Psoas muscle (tissue), 8 donors: ENCODE results near the gene SMIM41. TPM values are rescaled to one million over a fixed set of nuclear protein-coding genes. Genes with fewer than 3 reads are reported as not detected.

Source experiments
- ATAC-seq, 4 donors: fragments of 200-7000 bp; cut with Tn5 transposase; one replicate each; pipeline ENCODE4 v1.9.1; 2020; ENCODE audit warnings: moderate library complexity in 3 of 4, mild to moderate bottlenecking in 2 of 4
- DNase-seq, 2 donors: peaks; one replicate each; pipeline ENCODE4 v3.0.0-alpha.2; 2020
- H3K27ac ChIP-seq: fragments of 200-600 bp; one replicate; pipeline ENCODE4 v1.8.0; 2022
- H3K27me3 ChIP-seq, 3 donors: fragments of 200-600 bp in 1 of 3; one replicate each; pipeline versions ENCODE4 v1.6.1 to v1.8.0; 2013 to 2022; ENCODE audit warnings: low read length in 2 of 3, mild to moderate bottlenecking in 2 of 3, moderate library complexity in 1 of 3; ENCODE audit not compliant: insufficient read depth in 3 of 3
- H3K36me3 ChIP-seq, 2 donors: fragments of 200-600 bp in 1 of 2; one replicate each; pipeline versions ENCODE4 v1.6.1 to v1.8.0; 2013 to 2022; ENCODE audit warnings: low read depth in 1 of 2, mild to moderate bottlenecking in 1 of 2, moderate library complexity in 1 of 2; ENCODE audit not compliant: insufficient read depth in 1 of 2
- H3K4me1 ChIP-seq: fragments of 200-600 bp; one replicate; pipeline ENCODE4 v1.8.0; 2022
- H3K4me3 ChIP-seq: fragments of 200-600 bp; one replicate; pipeline ENCODE4 v1.8.0; 2022; ENCODE audit warnings: mild to moderate bottlenecking
- H3K9me3 ChIP-seq: fragments of 200-600 bp; one replicate; pipeline ENCODE4 v1.8.0; 2022
- WGBS, 3 donors: extraction: QIAGEN DNeasy Blood & Tissue Kit; methylation state at CpG; one replicate each; pipeline versions ENCODE4 v1.1.6 to v1.1.7; 2013; 5-methylcytosine and 5-hydroxymethylcytosine counted together
- intact Hi-C, 2 donors: fragments of 100-400 bp; cut with DNase I; formaldehyde crosslinking; loops; one replicate each; pipeline versions ENCODE4 v1.11.0 to v1.14.2; 2022
- polyA plus RNA-seq, 3 donors: library from polyadenylated mRNA; stranded (reverse); fragments of 200-250 nt; gene quantifications; one replicate each; pipeline ENCODE4 v1.2.3, GENCODE V29; 2013
- total RNA-seq, 4 donors: library from RNA; stranded (reverse); fragmentation: NEBNext Ultra II Directional in 2 of 4; extraction: Animal tissue kit (Norgen Biotek cat#: 25700) in 2 of 4; gene quantifications; one replicate each; pipeline versions ENCODE4 v1.2.1 to v1.2.4, GENCODE V29; 2021 to 2023
- TF ChIP-seq, protein P1 (sequence below): fragments of 200-600 bp; IDR thresholded peaks from one replicate; pipeline ENCODE4 v1.8.0; 2022; ENCODE audit warnings: antibody characterized with exemption
- donor health status: healthy with polysubstance abuse.
- donor health status: DM: no; HTN: no; CAD: no; lungs with moderate emphysema.
- donor health status: Bipolar disorder and iron deficiency.
- donor health status: healthy.
- donor health status: DM: yes; HTN: yes; CAD: no.
- donor health status: DM: no; HTN: no; CAD: no.
- donor health status: DM: no; HTN: no; CAD: no.
- donor health status: DM: yes; HTN: yes; CAD: no.

Gene SMIM41
- total and polyA plus RNA-seq, 7 donors = 0.16 to 0.32 (median 0.20) TPM; not detected in 4

DNA sequence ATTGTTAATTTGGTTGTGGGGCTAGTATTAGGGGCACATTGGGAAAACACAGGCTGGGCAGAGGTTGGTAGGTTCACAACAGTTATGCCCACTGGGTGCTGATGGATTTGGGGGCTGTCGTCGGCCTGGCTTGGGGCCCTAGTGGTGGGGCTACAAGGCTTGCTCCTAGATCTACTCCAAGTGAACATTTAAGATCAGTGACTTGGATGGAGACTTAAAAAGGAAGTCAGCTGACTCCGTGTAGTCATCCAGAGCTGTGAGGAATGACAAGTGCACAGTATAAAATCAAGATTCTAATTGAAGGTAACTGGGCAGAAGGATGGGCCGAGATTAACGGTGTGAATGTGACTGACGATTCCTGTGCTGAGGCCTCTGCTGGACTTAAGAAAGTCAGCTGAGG is 41.1 kb upstream of the SMIM41 start:
- peak overlapping the region; percentile 93 for H3K27ac ChIP-seq
- peaks cover 58% of the 10 kb centered on the region for H3K4me1 ChIP-seq
- H3K36me3 ChIP-seq = no peaks in the 10 kb centered on the region
- peak overlapping the region; percentile 76 for H3K4me3 ChIP-seq
- DNase-seq (no peak), ATAC-seq (no peak)
- TF ChIP-seq, protein P1, sequence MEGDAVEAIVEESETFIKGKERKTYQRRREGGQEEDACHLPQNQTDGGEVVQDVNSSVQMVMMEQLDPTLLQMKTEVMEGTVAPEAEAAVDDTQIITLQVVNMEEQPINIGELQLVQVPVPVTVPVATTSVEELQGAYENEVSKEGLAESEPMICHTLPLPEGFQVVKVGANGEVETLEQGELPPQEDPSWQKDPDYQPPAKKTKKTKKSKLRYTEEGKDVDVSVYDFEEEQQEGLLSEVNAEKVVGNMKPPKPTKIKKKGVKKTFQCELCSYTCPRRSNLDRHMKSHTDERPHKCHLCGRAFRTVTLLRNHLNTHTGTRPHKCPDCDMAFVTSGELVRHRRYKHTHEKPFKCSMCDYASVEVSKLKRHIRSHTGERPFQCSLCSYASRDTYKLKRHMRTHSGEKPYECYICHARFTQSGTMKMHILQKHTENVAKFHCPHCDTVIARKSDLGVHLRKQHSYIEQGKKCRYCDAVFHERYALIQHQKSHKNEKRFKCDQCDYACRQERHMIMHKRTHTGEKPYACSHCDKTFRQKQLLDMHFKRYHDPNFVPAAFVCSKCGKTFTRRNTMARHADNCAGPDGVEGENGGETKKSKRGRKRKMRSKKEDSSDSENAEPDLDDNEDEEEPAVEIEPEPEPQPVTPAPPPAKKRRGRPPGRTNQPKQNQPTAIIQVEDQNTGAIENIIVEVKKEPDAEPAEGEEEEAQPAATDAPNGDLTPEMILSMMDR = no peak
- intact Hi-C loops = no loop called here
- no peaks in the 10 kb centered on the region for H3K27me3 ChIP-seq
- H3K9me3 ChIP-seq = no peaks in the 10 kb centered on the region
- WGBS, 3 donors = 43 to 68% (median 49%) methylated on average over 6 of the region's 6 CpGs

GRCh38 chr12:52041035-52041434 is 38.5 kb upstream of the SMIM41 start:
- WGBS, 3 donors = 84 to 91% (median 85%) methylated on average over 3 of the region's 3 CpGs
- Histone ChIP-seq H3K9me3 (no peaks in the 10 kb centered on the region), H3K4me1 (peaks cover 54% of the 10 kb centered on the region), H3K36me3 (no peaks in the 10 kb centered on the region), H3K27ac (peak overlapping the region; percentile 93), H3K4me3 (no peak overlapping the region), H3K27me3 (no peaks in the 10 kb centered on the region)
- ATAC-seq = no peak
- intact Hi-C loops = no loop called here
- DNase-seq = no peak
- TF ChIP-seq, protein P1 = no peak

GRCh38 chr12:52041695-52042123 is 37.8 kb upstream of the SMIM41 start:
- Histone ChIP-seq H3K4me1 (peaks cover 54% of the 10 kb centered on the region), H3K27me3 (no peaks in the 10 kb centered on the region), H3K27ac (peak overlapping the region; percentile 93), H3K36me3 (no peaks in the 10 kb centered on the region), H3K4me3 (no peak overlapping the region), H3K9me3 (no peaks in the 10 kb centered on the region)
- peak in 1 of 4 donors; percentile 3 for ATAC-seq
- 45 to 61% (median 45%) methylated on average over 6 of the region's 6 CpGs for WGBS, 3 donors
- TF ChIP-seq, protein P1 = no peak
- intact Hi-C loops = no loop called here
- no peak for DNase-seq

GRCh38 chr12:52042706-52043385 is 36.7 kb upstream of the SMIM41 start:
- peak; percentile 58 to 76 (median 60) for ATAC-seq
- TF ChIP-seq, protein P1 = no peak
- Histone ChIP-seq H3K4me3 (no peak overlapping the region), H3K4me1 (peaks cover 59% of the 10 kb centered on the region), H3K36me3 (no peaks in the 10 kb centered on the region), H3K9me3 (no peaks in the 10 kb centered on the region), H3K27ac (peak overlapping the region; percentile 93), H3K27me3 (no peaks in the 10 kb centered on the region)
- intact Hi-C loops = no loop called here
- 33 to 38% (median 33%) methylated on average over 8 of the region's 8 CpGs for WGBS, 3 donors
- DNase-seq = peak in 1 of 2 donors; percentile 77
